A673 (cell line): ENCODE measurements around the gene SARDH. TPM values are rescaled to one million over a fixed set of nuclear protein-coding genes. Genes with fewer than 3 reads are reported as not detected.
"Not testable (repeated sequence)": the region's sequence is repeated elsewhere in the genome, so short reads cannot be mapped to it uniquely, and the experiment has no call there.

Experiments
- BruUV-seq: library from RNA; stranded (reverse); fragments of 400-500 nt; replicated peaks from 2 replicates; lab custom pipeline; 2021; lab: Mats Ljungman, UMichigan
- CTCF ChIA-PET: fragments of 300-600 bp; sonication (Branson Sonifier 250); formaldehyde crosslinking; loops from one replicate; lab custom pipeline; 2022; ENCODE audit warnings: antibody characterized with exemption; lab: Charles Lee
- POLR2A ChIA-PET: fragments of 300-600 bp; sonication (Branson Sonifier 250); formaldehyde crosslinking; loops from one replicate; lab custom pipeline; 2022; ENCODE audit warnings: antibody characterized with exemption; ENCODE audit not compliant: low non-redundant PET; lab: Charles Lee
- DNase-seq: peaks from one replicate; pipeline ENCODE4 v3.0.0-alpha.2; 2015; ENCODE audit warnings: low spot score
- H3K27ac ChIP-seq: fragments of 200-600 bp; sonication (generic); 2 replicates; pipeline ENCODE4 v1.5.1; 2016; ENCODE audit warnings: mixed run types, low read depth, mild to moderate bottlenecking, mixed read lengths, antibody characterized with exemption, low read length; ENCODE audit not compliant: poor library complexity, severe bottlenecking
- H3K27me3 ChIP-seq: fragments of 200-600 bp; sonication (generic); replicated peaks from 2 replicates; pipeline ENCODE4 v1.6.1; 2017; ENCODE audit warnings: mixed run types, low read depth, mild to moderate bottlenecking, mixed read lengths, antibody characterized with exemption, low read length; ENCODE audit not compliant: insufficient read depth, poor library complexity
- H3K36me3 ChIP-seq: fragments of 200-600 bp; sonication (generic); 2 replicates; pipeline ENCODE4 v1.6.1; 2016; ENCODE audit warnings: mixed run types, mild to moderate bottlenecking, mixed read lengths, antibody characterized with exemption, low read length; ENCODE audit not compliant: insufficient read depth, poor library complexity, severe bottlenecking
- H3K4me1 ChIP-seq: fragments of 200-600 bp; sonication (generic); 2 replicates; pipeline ENCODE4 v1.6.1; 2017; ENCODE audit warnings: mixed run types, mild to moderate bottlenecking, mixed read lengths, antibody characterized with exemption, low read length; ENCODE audit not compliant: insufficient read depth, poor library complexity, severe bottlenecking
- H3K4me3 ChIP-seq: fragments of 200-600 bp; sonication (generic); 2 replicates; pipeline ENCODE4 v1.5.1; 2016; ENCODE audit warnings: low read depth, mixed run types, mild to moderate bottlenecking, mixed read lengths, low read length; ENCODE audit not compliant: poor library complexity, severe bottlenecking
- H3K9me3 ChIP-seq: fragments of 200-600 bp; sonication (generic); 2 replicates; pipeline ENCODE4 v1.6.1; 2016; ENCODE audit warnings: mixed run types, low read depth, mild to moderate bottlenecking, mixed read lengths, antibody characterized with exemption, low read length; ENCODE audit not compliant: poor library complexity, severe bottlenecking
- EZH2 ChIP-seq: fragments of 200-600 bp; sonication (generic); IDR thresholded peaks from 2 replicates; pipeline ENCODE4 v1.6.1; 2017; ENCODE audit warnings: borderline replicate concordance, low read depth, mild to moderate bottlenecking, mixed read lengths, antibody characterized with exemption, low read length; ENCODE audit not compliant: poor library complexity, severe bottlenecking
- intact Hi-C: fragments of 100-400 bp; cut with micrococcal nuclease; formaldehyde crosslinking; loops from one replicate; pipeline ENCODE4 v1.10.0; 2022; ENCODE audit not compliant: unreplicated experiment
- total RNA-seq: library from RNA; stranded (reverse); gene quantifications from 2 replicates; pipeline ENCODE4 v1.2.3, GENCODE V29; 2021
- TF ChIP-seq, protein P1 (sequence below): fragments of 300-800, 200-600 bp; sonication (generic); conservative IDR thresholded peaks from 2 replicates; pipeline ENCODE4 v1.5.1; 2017; ENCODE audit warnings: low read depth, mild to moderate bottlenecking, antibody characterized with exemption, low read length, moderate library complexity, mixed read lengths

The SARDH gene
- total RNA-seq, 1 experiment from 2014 or later, result 0.37 TPM

GRCh38 chr9:133752739-133753446 is 14.7 kb upstream of the SARDH start:
- Histone ChIP-seq H3K4me1 (no peaks in the 10 kb centered on the region), H3K9me3 (no peaks in the 10 kb centered on the region), H3K4me3 (no peak overlapping the region), H3K36me3 (no peaks in the 10 kb centered on the region), H3K27ac (no peak overlapping the region), H3K27me3 (no peaks in the 10 kb centered on the region)
- CTCF ChIA-PET, result interaction anchor here (0.8 kb wide), 1 partner anchor 10 kb away, joined by 3 read pairs; no protein-coding TSS in a partner anchor
- intact Hi-C loops, result no loop called here
- DNase-seq, result no peak
- POLR2A ChIA-PET, result no interaction called here
- no TSS peak for BruUV-seq
- TF ChIP-seq, protein P1, sequence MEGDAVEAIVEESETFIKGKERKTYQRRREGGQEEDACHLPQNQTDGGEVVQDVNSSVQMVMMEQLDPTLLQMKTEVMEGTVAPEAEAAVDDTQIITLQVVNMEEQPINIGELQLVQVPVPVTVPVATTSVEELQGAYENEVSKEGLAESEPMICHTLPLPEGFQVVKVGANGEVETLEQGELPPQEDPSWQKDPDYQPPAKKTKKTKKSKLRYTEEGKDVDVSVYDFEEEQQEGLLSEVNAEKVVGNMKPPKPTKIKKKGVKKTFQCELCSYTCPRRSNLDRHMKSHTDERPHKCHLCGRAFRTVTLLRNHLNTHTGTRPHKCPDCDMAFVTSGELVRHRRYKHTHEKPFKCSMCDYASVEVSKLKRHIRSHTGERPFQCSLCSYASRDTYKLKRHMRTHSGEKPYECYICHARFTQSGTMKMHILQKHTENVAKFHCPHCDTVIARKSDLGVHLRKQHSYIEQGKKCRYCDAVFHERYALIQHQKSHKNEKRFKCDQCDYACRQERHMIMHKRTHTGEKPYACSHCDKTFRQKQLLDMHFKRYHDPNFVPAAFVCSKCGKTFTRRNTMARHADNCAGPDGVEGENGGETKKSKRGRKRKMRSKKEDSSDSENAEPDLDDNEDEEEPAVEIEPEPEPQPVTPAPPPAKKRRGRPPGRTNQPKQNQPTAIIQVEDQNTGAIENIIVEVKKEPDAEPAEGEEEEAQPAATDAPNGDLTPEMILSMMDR, result no peak
- TF ChIP-seq EZH2, result no peak

GRCh38 chr9:133750982-133751649 is 13.0 kb upstream of the SARDH start:
- CTCF ChIA-PET, result no interaction called here
- TF ChIP-seq, protein P1, result no peak
- no peak for TF ChIP-seq EZH2
- H3K36me3 ChIP-seq, result no peaks in the 10 kb centered on the region
- no peak overlapping the region for H3K4me3 ChIP-seq
- no TSS peak for BruUV-seq
- POLR2A ChIA-PET, result no interaction called here
- intact Hi-C loops, result no loop called here
- no peaks in the 10 kb centered on the region for H3K4me1 ChIP-seq
- DNase-seq, result no peak
- no peak overlapping the region for H3K27ac ChIP-seq
- peaks cover 9% of the 10 kb centered on the region for H3K27me3 ChIP-seq
- H3K9me3 ChIP-seq, result no peaks in the 10 kb centered on the region

- no TSS peak for BruUV-seq
- ChIA-PET CTCF (no interaction called here), POLR2A (no interaction called here)
- Histone ChIP-seq H3K36me3 (no peaks in the 10 kb centered on the region), H3K4me3 (no peak overlapping the region), H3K4me1 (no peaks in the 10 kb centered on the region), H3K9me3 (no peaks in the 10 kb centered on the region), H3K27ac (no peak overlapping the region), H3K27me3 (peaks cover 14% of the 10 kb centered on the region)
- intact Hi-C loops, result no loop called here
- TF ChIP-seq, protein P1, result no peak
- TF ChIP-seq EZH2, result no peak
- no peak for DNase-seq
Observed at GRCh38 chr9:133747309-133747708, 9.2 kb upstream of the SARDH start.

DNA sequence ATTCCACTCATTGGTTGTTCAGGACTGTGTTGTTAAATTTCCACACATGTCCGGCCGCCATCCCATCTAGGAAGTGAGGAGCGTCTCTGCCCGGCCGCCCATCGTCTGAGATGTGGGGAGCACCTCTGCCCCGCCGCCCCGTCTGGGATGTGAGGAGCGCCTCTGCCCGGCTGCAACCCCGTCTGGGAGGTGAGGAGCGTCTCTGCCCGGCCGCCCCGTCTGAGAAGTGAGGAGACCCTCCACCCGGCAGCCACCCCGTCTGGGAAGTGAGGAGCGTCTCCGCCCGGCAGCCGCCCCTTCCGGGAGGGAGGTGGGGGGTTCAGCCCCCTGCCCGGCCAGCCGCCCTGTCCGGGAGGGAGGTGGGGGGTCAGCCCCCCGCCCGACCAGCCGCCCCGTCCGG is 6.4 kb upstream of the SARDH start:
- BruUV-seq, CTCF ChIA-PET, POLR2A ChIA-PET: not testable (repeated sequence)

More for the DNA sequence above, 6.4 kb upstream of the SARDH start:
- intact Hi-C loops, H3K9me3 ChIP-seq, DNase-seq, H3K36me3 ChIP-seq, H3K4me3 ChIP-seq, H3K4me1 ChIP-seq, H3K27ac ChIP-seq: not testable (repeated sequence)
- H3K27me3 ChIP-seq, result peaks cover 14% of the 10 kb centered on the region
